ENCODE measurements around the gene UGT1A4. TPM values are rescaled to one million over a fixed set of nuclear protein-coding genes. Genes with fewer than 3 reads are reported as not detected.

Gene UGT1A4
- polyA plus RNA-seq, 1 donor, result not detected

DNA sequence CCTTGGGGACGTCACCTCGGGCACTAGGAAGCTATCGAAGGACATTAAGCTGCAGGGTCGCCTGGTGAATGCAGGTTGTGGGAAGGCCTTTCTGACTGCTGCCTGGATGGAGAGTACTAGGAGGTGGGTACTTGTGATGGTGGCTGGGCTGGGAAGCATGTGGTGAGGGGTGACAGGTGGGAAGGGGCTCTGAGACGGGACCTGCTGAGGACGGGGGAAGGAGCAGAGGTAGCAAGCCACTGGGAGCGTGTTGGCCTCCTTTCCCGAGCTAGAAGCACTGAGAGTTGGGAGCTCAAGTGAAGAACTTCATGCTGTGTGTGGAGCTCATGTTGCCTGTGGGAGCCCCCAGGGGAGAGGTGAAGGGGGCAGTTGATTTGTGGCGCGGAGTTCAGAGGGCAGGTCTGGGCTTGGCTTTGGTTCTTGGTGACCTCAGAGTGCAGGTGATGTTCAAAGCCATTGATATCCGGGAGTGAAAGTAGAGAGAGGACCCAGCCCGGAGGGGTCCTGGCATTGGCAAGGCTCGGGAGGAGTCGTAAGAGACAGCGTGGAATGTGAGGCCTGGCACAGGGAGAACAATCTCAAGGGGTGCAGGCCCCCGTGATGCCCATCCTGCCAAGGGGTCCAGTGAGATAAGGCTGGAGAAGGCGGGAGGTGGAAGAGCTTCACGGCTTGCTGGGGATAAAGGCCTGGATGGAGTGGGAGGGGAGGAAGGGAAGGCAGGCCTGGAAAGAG lies 72.8 kb downstream of the UGT1A4 start:
- no peak for DNase-seq (ENCODE audit: low read depth)

DNA sequence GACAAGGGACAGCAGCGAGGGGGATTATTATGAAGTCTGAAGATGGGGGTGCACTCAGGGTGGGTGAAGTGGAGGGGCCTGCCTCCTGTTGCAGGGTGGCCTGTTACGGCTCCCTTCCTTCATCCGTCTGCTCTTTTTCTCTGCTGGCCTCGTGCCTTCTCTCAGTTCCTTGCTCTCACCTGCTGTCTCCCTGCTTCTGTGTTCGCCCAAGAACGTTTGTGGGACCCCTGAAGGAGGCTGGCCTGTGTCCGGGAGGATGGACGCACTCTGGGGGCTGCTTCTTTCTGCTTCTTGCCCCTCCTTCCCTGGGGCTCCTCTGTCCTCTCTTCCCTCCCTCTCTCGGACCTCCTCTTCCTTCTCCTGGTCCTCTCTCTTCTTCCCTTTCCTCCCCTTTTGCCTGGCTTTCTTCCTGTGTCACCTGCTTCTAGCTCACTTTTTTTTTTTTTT lies 73.4 kb downstream of the UGT1A4 start:
- no peak for DNase-seq (ENCODE audit: low read depth)

- DNase-seq (ENCODE audit: low read depth), result no peak
Measured at GRCh38 chr2:233792720-233793119, 74.2 kb downstream of the UGT1A4 start.

- DNase-seq (ENCODE audit: low read depth), result no peak
Measured at GRCh38 chr2:233793465-233794127, 75.1 kb downstream of the UGT1A4 start.

GRCh38 chr2:233794128-233794658 lies 75.7 kb downstream of the UGT1A4 start:
- no peak for DNase-seq (ENCODE audit: low read depth)

DNA sequence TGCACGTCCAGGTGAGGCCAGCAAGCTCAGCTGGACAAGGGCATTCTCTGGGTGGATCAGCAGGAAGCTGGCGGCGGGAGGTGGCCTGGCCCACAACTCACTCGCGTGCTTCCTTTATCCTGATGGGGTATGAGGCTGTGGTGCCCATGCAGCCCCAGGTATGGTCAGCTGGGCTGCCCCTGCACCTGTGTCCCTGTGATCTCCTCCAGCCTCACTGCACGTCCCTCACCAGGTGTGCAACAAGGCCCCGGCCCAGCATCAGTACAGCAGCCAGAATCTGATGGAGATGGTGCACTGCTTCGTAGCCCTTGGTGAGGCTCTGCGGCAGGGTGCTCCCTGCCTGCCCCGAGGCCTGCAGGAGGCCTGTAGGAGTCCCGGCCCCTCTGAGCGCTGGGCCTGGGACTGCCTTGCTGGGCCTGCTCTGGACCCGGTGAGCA lies 77.2 kb downstream of the UGT1A4 start:
- DNase-seq (ENCODE audit: low read depth), result no peak

GRCh38 chr2:233796254-233796653 lies 77.7 kb downstream of the UGT1A4 start:
- no peak for DNase-seq (ENCODE audit: low read depth)

DNA sequence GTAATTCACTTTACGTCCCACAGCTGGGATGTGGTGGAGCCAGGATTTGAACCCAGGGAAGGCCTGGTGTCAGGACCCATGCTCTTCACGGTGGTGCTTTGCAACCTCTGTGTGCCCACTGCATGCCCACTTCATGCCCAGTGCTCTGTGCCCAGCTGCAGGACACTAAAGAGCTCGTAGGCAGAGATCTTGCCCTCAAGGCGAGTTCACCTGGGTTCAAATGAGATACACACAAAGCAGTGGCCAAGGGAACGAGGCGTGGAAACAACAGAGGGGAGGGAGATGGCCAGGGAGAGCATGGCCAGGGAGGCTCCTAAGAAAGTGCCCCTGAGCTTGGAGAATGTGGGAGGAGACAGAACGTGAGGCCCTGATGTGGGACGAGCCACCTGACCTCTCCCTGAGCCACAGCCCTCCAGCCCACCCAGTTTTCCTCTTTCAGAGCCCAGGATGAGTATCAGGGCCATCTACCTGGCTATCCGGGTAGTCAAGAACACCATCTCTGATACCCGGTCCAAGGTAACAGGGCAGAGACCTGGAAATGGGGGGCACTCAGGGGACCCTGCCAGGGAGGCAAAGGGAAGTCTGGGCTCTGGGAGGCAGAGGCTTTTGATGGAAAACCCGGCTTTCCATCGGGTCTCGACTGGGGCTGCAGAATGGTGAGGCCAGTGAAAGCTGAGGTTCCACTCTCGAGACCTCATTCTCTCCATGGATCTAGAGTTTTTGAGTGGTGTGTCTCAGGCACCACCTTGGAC lies 80.0 kb downstream of the UGT1A4 start:
- no peak for DNase-seq (ENCODE audit: low read depth)

- DNase-seq (ENCODE audit: low read depth), result no peak
Measured at GRCh38 chr2:233799087-233799665, 80.6 kb downstream of the UGT1A4 start.

DNA sequence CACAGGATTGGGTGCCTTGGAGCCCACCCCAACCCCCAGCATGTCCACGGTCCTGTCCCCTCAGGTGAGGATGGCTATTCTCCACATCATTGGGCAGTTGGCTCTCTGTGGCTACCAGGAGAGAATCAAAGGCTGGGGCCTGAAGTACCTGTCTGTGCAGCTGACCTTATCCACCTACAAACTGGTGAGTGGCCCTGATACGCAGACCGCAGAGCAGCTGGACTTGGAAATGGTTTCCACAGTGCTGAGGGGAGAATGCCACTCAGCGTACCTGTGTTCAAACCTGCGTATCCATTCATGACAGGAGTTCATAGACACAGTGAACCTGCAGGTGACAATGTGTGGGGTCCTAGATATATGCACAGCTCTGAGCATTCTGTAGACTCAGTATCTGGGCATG lies 81.2 kb downstream of the UGT1A4 start:
- no peak for DNase-seq (ENCODE audit: low read depth)

- DNase-seq (ENCODE audit: low read depth), result no peak
Measured at GRCh38 chr2:233800208-233800607, 81.7 kb downstream of the UGT1A4 start.

GRCh38 chr2:233801357-233802131 lies 83.0 kb downstream of the UGT1A4 start:
- DNase-seq (ENCODE audit: low read depth), result no peak

- DNase-seq (ENCODE audit: low read depth), result no peak
Measured at GRCh38 chr2:233802132-233802815, 83.7 kb downstream of the UGT1A4 start.

GRCh38 chr2:233803292-233803911 lies 84.9 kb downstream of the UGT1A4 start:
- no peak for DNase-seq (ENCODE audit: low read depth)

DNA sequence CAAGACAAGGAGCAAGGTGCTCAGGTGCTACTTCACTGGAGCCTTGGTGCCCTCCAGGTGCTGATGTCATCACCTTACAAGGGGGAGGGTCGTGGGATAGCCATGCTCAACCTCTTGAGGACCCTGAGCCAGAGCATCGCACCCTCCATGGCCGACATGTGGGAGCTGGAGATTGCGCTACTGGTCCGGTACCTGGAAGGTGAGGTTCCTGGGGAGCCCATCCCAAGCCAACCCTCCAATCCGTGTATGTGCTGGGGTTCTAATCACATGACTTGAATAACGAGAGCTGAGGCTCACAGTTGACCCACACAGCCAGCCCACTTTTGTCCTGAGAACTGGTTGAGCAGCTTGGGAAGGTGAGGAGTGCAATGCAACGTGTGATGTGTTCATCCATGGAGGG lies 85.5 kb downstream of the UGT1A4 start:
- no peak for DNase-seq (ENCODE audit: low read depth)

- no peak for DNase-seq (ENCODE audit: low read depth)
Measured at GRCh38 chr2:233807215-233807865, 88.8 kb downstream of the UGT1A4 start.

DNA sequence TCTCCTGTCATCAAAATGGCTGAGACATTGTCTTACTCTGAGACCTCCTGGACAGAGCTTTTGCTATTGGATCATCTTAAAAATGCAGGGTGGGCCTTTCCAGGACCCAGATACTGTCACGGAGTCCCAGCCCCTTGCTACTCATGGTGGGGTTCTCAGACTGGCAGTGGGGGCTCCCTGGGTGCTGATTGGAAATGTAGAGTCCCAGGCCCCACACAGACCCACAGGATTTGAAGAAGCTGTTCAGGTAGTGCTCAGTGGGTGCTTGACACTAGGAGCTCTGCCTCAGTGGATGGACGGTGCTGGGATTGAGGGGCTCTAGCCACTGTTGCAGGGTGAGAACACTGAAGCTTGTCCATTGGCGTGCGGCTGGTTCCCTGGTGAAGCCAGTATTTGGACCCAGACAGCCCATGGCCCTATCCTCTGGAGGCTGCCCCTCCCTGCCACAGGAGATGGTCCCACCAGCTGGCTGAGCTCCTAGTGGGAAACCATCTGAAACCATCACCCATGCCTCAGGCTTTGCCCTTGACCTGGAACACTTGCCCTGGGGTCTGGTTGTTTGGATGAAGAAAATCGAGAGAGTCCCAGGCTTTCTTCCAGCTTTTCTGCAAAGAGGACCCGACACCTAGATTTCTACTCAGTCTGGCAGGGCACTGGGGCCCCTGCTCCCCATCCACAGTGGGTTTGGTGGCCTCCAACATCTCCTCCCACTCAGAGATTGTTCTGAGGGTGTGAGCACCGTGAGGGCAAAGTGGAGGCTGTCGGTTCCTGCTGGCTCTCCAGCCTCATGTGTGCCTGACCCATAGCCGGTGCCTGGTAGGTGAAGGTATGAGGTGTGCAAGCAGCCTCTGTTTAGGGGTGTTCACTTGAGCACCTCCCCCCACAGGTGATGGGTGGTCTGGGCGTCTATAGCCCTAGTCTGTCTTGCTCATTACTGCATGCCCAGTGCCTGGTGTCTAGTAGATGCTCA lies 89.7 kb downstream of the UGT1A4 start:
- no peak for DNase-seq (ENCODE audit: low read depth)

- no peak for DNase-seq (ENCODE audit: low read depth)
Measured at GRCh38 chr2:233810385-233810784, 91.8 kb downstream of the UGT1A4 start.

Measured in forelimb muscle (tissue), 1 donor.